Gastrocnemius medialis (tissue), 4 donors: ENCODE data around the gene WIPI1. TPM values are rescaled to one million over a fixed set of nuclear protein-coding genes. Genes with fewer than 3 reads are reported as not detected.

Experiments
- ATAC-seq, 2 donors: fragments of 150-250 bp; one replicate each; pipeline ENCODE4 v1.9.1; 2016
- DNase-seq, 2 donors: peaks; one replicate each; pipeline ENCODE4 v3.0.0-alpha.2; 2019
- H3K27ac ChIP-seq, 4 donors: fragments of 200-600 bp; sonication (generic); 1 replicate in 1 of 4; 2 replicates in 3 of 4; pipeline ENCODE4 v1.5.1; 2016 to 2018; ENCODE audit warnings: mild to moderate bottlenecking in 2 of 4, moderate library complexity in 1 of 4
- H3K27me3 ChIP-seq, 3 donors: fragments of 200-600 bp; sonication (generic) in 2 of 3; 1 replicate in 1 of 3; 2 replicates in 2 of 3; pipeline versions ENCODE4 v1.5.1 to v1.6.0; 2016 to 2019; ENCODE audit warnings: mild to moderate bottlenecking in 1 of 3, moderate library complexity in 1 of 3
- H3K36me3 ChIP-seq, 2 donors: fragments of 200-600 bp; sonication (generic) in 1 of 2; one replicate each; pipeline ENCODE4 v1.5.1; 2017 to 2018
- H3K4me1 ChIP-seq, 2 donors: fragments of 200-600 bp; sonication (generic) in 1 of 2; one replicate each; pipeline ENCODE4 v1.5.1; 2016 to 2017; ENCODE audit warnings: mild to moderate bottlenecking in 2 of 2
- H3K4me3 ChIP-seq, 4 donors: fragments of 200-600 bp; sonication (generic) in 3 of 4; 1 replicate in 1 of 4; 2 replicates in 3 of 4; pipeline ENCODE4 v1.5.1; 2016 to 2019; ENCODE audit warnings: mild to moderate bottlenecking in 2 of 4
- H3K9me3 ChIP-seq, 3 donors: fragments of 200-600 bp; sonication (generic) in 2 of 3; 1 replicate in 1 of 3; 2 replicates in 2 of 3; pipeline ENCODE4 v1.5.1; 2016 to 2019
- POLR2A ChIP-seq, 2 donors: fragments of 450-650 bp; IDR thresholded peaks; one replicate each; pipeline ENCODE4 v1.6.1; 2017; ENCODE audit warnings: antibody characterized with exemption in 2 of 2, mild to moderate bottlenecking in 2 of 2, moderate library complexity in 2 of 2
- in situ Hi-C, 4 donors: fragments of 200-750 bp; cut with MboI; loops; one replicate each; pipeline versions ENCODE4 v1.15.0 to v1.8.0; 2017; ENCODE audit warnings: low sequenced_read_pairs in 4 of 4
- intact Hi-C: fragments of 100-400 bp; cut with DNase I; formaldehyde crosslinking; loops from one replicate; pipeline ENCODE4 v1.15.1; 2023; ENCODE audit warnings: low total_unique reads
- total RNA-seq, 4 donors: library from RNA; depleted of rRNA; stranded (reverse); fragments of >200 nt; gene quantifications; one replicate each; pipeline versions ENCODE4 v1.1.0 to v1.2.3, GENCODE V29; 2016
- TF ChIP-seq, protein P1 (sequence below), 5 experiments: fragments of 450-650 bp in 3 of 5; fragments of 200-600 bp in 2 of 5; sonication (generic) in 2 of 5; IDR thresholded peaks in 4 of 5; conservative IDR thresholded peaks in 1 of 5; 1 replicate in 4 of 5; 2 replicates in 1 of 5; pipeline ENCODE4 v1.5.1; 2016 to 2019; ENCODE audit warnings: antibody characterized with exemption in 5 of 5, mild to moderate bottlenecking in 3 of 5, moderate library complexity in 3 of 5

The WIPI1 gene
- total RNA-seq, 4 donors from 2014 or later = 79.1 to 182 (median 92.0) TPM

DNA sequence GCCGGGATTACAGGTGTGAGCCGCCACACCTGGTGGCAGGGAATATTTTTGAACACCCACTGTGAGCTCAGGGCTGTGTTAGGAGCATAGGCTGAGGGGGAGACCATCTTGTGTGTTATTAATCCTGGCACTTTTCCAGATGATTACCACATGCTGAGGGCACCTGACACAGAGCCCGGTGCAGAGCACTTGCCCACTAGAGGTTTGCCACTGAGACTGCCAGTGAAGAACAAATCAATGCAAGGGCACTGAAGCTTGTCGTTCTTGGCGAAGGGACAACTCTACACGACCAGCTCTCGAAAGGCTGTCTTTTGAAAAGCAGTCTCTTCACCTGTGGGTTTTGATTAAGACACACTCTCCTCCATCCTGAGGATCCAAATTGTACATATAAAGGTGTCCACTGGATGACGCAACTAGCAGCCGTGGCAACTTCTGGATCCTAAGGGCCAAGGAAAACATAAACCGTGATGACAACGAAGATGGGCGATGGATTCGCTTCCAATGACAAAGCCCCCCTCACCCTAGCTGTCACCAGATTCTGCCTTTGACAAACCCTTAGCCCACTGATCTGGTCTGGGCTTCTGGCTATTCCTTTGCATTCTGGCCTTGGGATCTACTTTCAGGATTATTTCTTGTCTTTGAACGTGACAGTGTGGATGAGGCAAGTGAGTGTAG lies 28.7 kb downstream of the WIPI1 start:
- in situ Hi-C loops (no loop called here), intact Hi-C loops (no loop called here)
- Histone ChIP-seq H3K27me3 (no peaks in the 10 kb centered on the region), H3K4me3 (no peak overlapping the region), H3K4me1 (peaks cover 0 to 5% of the 10 kb centered on the region in 2 donors), H3K36me3 (peaks cover 0 to 99% of the 10 kb centered on the region in 2 donors), H3K9me3 (no peaks in the 10 kb centered on the region), H3K27ac (peak overlapping the region in 3 of 4 donors; percentile 29 to 49 (median 34))
- DNase-seq = no peak
- TF ChIP-seq POLR2A (IDR thresholded peaks at IDR 0.05) = no peak
- TF ChIP-seq, protein P1, sequence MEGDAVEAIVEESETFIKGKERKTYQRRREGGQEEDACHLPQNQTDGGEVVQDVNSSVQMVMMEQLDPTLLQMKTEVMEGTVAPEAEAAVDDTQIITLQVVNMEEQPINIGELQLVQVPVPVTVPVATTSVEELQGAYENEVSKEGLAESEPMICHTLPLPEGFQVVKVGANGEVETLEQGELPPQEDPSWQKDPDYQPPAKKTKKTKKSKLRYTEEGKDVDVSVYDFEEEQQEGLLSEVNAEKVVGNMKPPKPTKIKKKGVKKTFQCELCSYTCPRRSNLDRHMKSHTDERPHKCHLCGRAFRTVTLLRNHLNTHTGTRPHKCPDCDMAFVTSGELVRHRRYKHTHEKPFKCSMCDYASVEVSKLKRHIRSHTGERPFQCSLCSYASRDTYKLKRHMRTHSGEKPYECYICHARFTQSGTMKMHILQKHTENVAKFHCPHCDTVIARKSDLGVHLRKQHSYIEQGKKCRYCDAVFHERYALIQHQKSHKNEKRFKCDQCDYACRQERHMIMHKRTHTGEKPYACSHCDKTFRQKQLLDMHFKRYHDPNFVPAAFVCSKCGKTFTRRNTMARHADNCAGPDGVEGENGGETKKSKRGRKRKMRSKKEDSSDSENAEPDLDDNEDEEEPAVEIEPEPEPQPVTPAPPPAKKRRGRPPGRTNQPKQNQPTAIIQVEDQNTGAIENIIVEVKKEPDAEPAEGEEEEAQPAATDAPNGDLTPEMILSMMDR (IDR thresholded peaks at IDR 0.05 in 4 of 5, conservative IDR thresholded peaks at IDR 0.05 in 1 of 5) = no peak
- no peak for ATAC-seq

GRCh38 chr17:68427575-68427974 lies 29.7 kb downstream of the WIPI1 start:
- H3K9me3 ChIP-seq = no peaks in the 10 kb centered on the region
- no peaks in the 10 kb centered on the region for H3K27me3 ChIP-seq
- in situ Hi-C loops (no loop called here), intact Hi-C loops (no loop called here)
- peaks cover 0 to 5% of the 10 kb centered on the region in 2 donors for H3K4me1 ChIP-seq
- H3K36me3 ChIP-seq = peaks cover 0 to 100% of the 10 kb centered on the region in 2 donors
- H3K27ac ChIP-seq = peak overlapping the region in 1 of 4 donors; percentile 16
- no peak overlapping the region for H3K4me3 ChIP-seq
- ATAC-seq (no peak), DNase-seq (no peak)
- TF ChIP-seq, protein P1 (IDR thresholded peaks at IDR 0.05 in 4 of 5, conservative IDR thresholded peaks at IDR 0.05 in 1 of 5) = no peak
- TF ChIP-seq POLR2A (IDR thresholded peaks at IDR 0.05) = no peak

GRCh38 chr17:68425979-68426378 lies 31.3 kb downstream of the WIPI1 start:
- TF ChIP-seq, protein P1 (IDR thresholded peaks at IDR 0.05 in 4 of 5, conservative IDR thresholded peaks at IDR 0.05 in 1 of 5) = no peak
- TF ChIP-seq POLR2A (IDR thresholded peaks at IDR 0.05) = no peak
- no peaks in the 10 kb centered on the region for H3K9me3 ChIP-seq
- ATAC-seq = no peak
- H3K4me3 ChIP-seq = no peak overlapping the region
- DNase-seq = no peak
- in situ Hi-C loops = no loop called here
- H3K27ac ChIP-seq = no peak overlapping the region
- peaks cover 0 to 100% of the 10 kb centered on the region in 2 donors for H3K36me3 ChIP-seq
- intact Hi-C loops = no loop called here
- H3K4me1 ChIP-seq = no peaks in the 10 kb centered on the region
- no peaks in the 10 kb centered on the region for H3K27me3 ChIP-seq

DNA sequence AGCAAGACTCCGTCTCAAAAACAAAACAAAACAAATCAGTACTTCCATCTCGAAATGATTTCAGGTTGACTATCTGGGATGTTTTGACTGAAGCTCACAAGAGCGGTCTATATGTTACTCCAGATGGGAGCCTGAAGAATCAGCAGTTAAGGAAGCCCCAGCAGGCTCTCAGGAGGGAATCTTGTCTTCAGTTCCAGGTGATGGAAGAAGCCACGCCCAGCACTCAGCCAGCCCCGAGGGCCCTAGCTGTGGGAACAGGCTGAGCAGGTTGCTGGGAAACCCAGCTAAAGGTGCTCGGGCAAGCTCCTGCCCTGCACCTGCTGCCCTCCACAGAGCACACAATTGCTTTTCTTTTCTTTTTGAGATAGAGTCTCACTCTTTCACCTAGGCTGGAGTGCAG lies 32.4 kb downstream of the WIPI1 start:
- no peaks in the 10 kb centered on the region for H3K27me3 ChIP-seq
- intact Hi-C loops (no loop called here), in situ Hi-C loops (no loop called here)
- no peak for ATAC-seq
- DNase-seq = no peak
- no peak overlapping the region for H3K27ac ChIP-seq
- no peaks in the 10 kb centered on the region for H3K4me1 ChIP-seq
- H3K36me3 ChIP-seq = peaks cover 0 to 100% of the 10 kb centered on the region in 2 donors
- TF ChIP-seq, protein P1 (IDR thresholded peaks at IDR 0.05 in 4 of 5, conservative IDR thresholded peaks at IDR 0.05 in 1 of 5) = no peak
- TF ChIP-seq POLR2A (IDR thresholded peaks at IDR 0.05) = no peak
- no peaks in the 10 kb centered on the region for H3K9me3 ChIP-seq
- H3K4me3 ChIP-seq = no peak overlapping the region
